Testis (tissue), 2 donors: Measurements from ENCODE around the gene RAPGEF6.

ENCODE experiments used
- CTCF ChIP-seq, 3 experiments: fragments of 450-650 bp in 2 of 3; fragments of 200-600 bp in 1 of 3; sonication (generic) in 1 of 3; IDR thresholded peaks; one replicate each; pipeline ENCODE4 v1.5.1; 2016 to 2019; ENCODE audit warnings: antibody characterized with exemption in 3 of 3, mild to moderate bottlenecking in 2 of 3, moderate library complexity in 1 of 3
- POLR2A ChIP-seq: fragments of 450-650 bp; IDR thresholded peaks from one replicate; pipeline ENCODE4 v1.6.1; 2017; ENCODE audit warnings: antibody characterized with exemption, mild to moderate bottlenecking, moderate library complexity

- TF ChIP-seq CTCF (IDR thresholded peaks at IDR 0.05) = no peak
- TF ChIP-seq POLR2A = no peak
These were observed 37.1 kb upstream of the RAPGEF6 start for GRCh38 chr5:131671994-131672655.
